SK-N-SH treated with all-trans-retinoic acid at 6 μM for 48 hours (cell line): ENCODE measurements around the gene RNASE3.

Source experiments
- ATAC-seq: fragments of 200-7000 bp; cut with Tn5 transposase; 3 replicates; pipeline ENCODE4 v1.9.1; 2020; ENCODE audit warnings: mild to moderate bottlenecking, moderate library complexity
- ARNTL ChIP-seq: fragments of 450-650 bp; formaldehyde crosslinking; IDR thresholded peaks from 2 replicates; pipeline ENCODE4 v1.5.0; 2020; ENCODE audit warnings: low read depth, mild to moderate bottlenecking, moderate library complexity, borderline replicate concordance
- BACH2 ChIP-seq: fragments of 250-450 bp; sonication (Bioruptor Pico); IDR thresholded peaks from 2 replicates; pipeline ENCODE4 v1.9.0; 2021; ENCODE audit warnings: mild to moderate bottlenecking, borderline replicate concordance
- CREB5 ChIP-seq: fragments of 250-450 bp; sonication (Bioruptor Pico); IDR thresholded peaks from 2 replicates; pipeline ENCODE4 v1.5.1; 2020; ENCODE audit warnings: low read depth, mild to moderate bottlenecking, moderate library complexity
- CSDC2 ChIP-seq: fragments of 250-450 bp; sonication (Bioruptor Pico); IDR thresholded peaks from 2 replicates; pipeline ENCODE4 v1.5.0; 2020; ENCODE audit warnings: mild to moderate bottlenecking, moderate library complexity
- CSRNP3 ChIP-seq: fragments of 250-450 bp; sonication (Bioruptor Pico); IDR thresholded peaks from 2 replicates; pipeline ENCODE4 v1.5.1; 2021; ENCODE audit warnings: mild to moderate bottlenecking, moderate library complexity
- ESRRG ChIP-seq: fragments of 250-450 bp; sonication (Bioruptor Pico); IDR thresholded peaks from 2 replicates; pipeline ENCODE4 v1.6.1; 2021; ENCODE audit warnings: mild to moderate bottlenecking
- GLIS3 ChIP-seq: fragments of 250-450 bp; sonication (Bioruptor Pico); IDR thresholded peaks from 2 replicates; pipeline ENCODE4 v1.5.0; 2020; ENCODE audit warnings: mild to moderate bottlenecking, moderate library complexity
- ISL1 ChIP-seq: fragments of 250-450 bp; sonication (Bioruptor Pico); IDR thresholded peaks from 2 replicates; pipeline ENCODE4 v2.1.2; 2022; ENCODE audit warnings: mild to moderate bottlenecking, moderate library complexity
- OSR1 ChIP-seq: fragments of 250-450 bp; sonication (Bioruptor Pico); IDR thresholded peaks from 2 replicates; pipeline ENCODE4 v1.8.0; 2022; ENCODE audit warnings: moderate library complexity, mild to moderate bottlenecking, inconsistent platforms
- PATZ1 ChIP-seq: fragments of 250-450 bp; sonication (Bioruptor Pico); IDR thresholded peaks from 2 replicates; pipeline ENCODE4 v1.8.0; 2020; ENCODE audit warnings: mild to moderate bottlenecking, moderate library complexity, borderline replicate concordance
- POU6F1 ChIP-seq: fragments of 250-450 bp; sonication (Bioruptor Pico); IDR thresholded peaks from 2 replicates; pipeline ENCODE4 v1.8.0; 2021; ENCODE audit warnings: low read depth, mild to moderate bottlenecking, moderate library complexity, borderline replicate concordance
- PPARA ChIP-seq: fragments of 250-450 bp; sonication (Bioruptor Pico); IDR thresholded peaks from 2 replicates; pipeline ENCODE4 v1.5.0; 2020; ENCODE audit warnings: mild to moderate bottlenecking, borderline replicate concordance
- TCF4 ChIP-seq: fragments of 250-450 bp; sonication (Bioruptor Pico); IDR thresholded peaks from 2 replicates; pipeline ENCODE4 v1.8.0; 2021; ENCODE audit warnings: mild to moderate bottlenecking, moderate library complexity, borderline replicate concordance
- TOX ChIP-seq: fragments of 250-450 bp; sonication (Bioruptor Pico); IDR thresholded peaks from 2 replicates; pipeline ENCODE4 v1.8.0; 2021; ENCODE audit warnings: mild to moderate bottlenecking, moderate library complexity, borderline replicate concordance
- TSHZ2 ChIP-seq: fragments of 250-450 bp; sonication (Bioruptor Pico); IDR thresholded peaks from 2 replicates; pipeline ENCODE4 v1.5.0; 2020; ENCODE audit warnings: mild to moderate bottlenecking, moderate library complexity
- ZC3H10 ChIP-seq: fragments of 250-450 bp; sonication (Bioruptor Pico); IDR thresholded peaks from 2 replicates; pipeline ENCODE4 v1.5.1; 2021; ENCODE audit warnings: mild to moderate bottlenecking, moderate library complexity
- ZFP3 ChIP-seq: fragments of 250-450 bp; sonication (Bioruptor Pico); IDR thresholded peaks from 2 replicates; pipeline ENCODE4 v1.5.0; 2020; ENCODE audit warnings: mild to moderate bottlenecking, moderate library complexity
- ZFP30 ChIP-seq: fragments of 450-650 bp; formaldehyde crosslinking; IDR thresholded peaks from 2 replicates; pipeline ENCODE4 v1.5.0; 2022; ENCODE audit warnings: mild to moderate bottlenecking, moderate library complexity
- ZNF565 ChIP-seq: fragments of 450-650 bp; formaldehyde crosslinking; conservative IDR thresholded peaks from 2 replicates; pipeline ENCODE4 v1.5.0; 2020; ENCODE audit warnings: low read depth, mild to moderate bottlenecking, moderate library complexity
- ZNF70 ChIP-seq: fragments of 450-650 bp; formaldehyde crosslinking; IDR thresholded peaks from 2 replicates; pipeline ENCODE4 v1.5.0; 2020; ENCODE audit warnings: mild to moderate bottlenecking, moderate library complexity
- ZNF8 ChIP-seq: fragments of 450-650 bp; formaldehyde crosslinking; IDR thresholded peaks from 2 replicates; pipeline ENCODE4 v1.5.0; 2020; ENCODE audit warnings: mild to moderate bottlenecking, moderate library complexity

Gene RNASE3

GRCh38 chr14:20866194-20866593 lies 25.0 kb upstream of the RNASE3 start:
- ATAC-seq = no peak
- TF ChIP-seq ARNTL (CRISPR knock-in tag) (no peak), GLIS3 (no peak), CSRNP3 (no peak), ESRRG (CRISPR knock-in tag) (no peak), PATZ1 (no peak), POU6F1 (CRISPR knock-in tag) (no peak), ZFP30 (CRISPR knock-in tag) (no peak)

GRCh38 chr14:20866963-20867362 lies 24.2 kb upstream of the RNASE3 start:
- TF ChIP-seq ZNF70 (CRISPR knock-in tag) = no peak
- TF ChIP-seq CREB5 (CRISPR knock-in tag) = no peak
- TF ChIP-seq BACH2 (CRISPR knock-in tag) = no peak
- no peak for TF ChIP-seq GLIS3
- TF ChIP-seq CSRNP3 = no peak
- no peak for TF ChIP-seq TCF4 (CRISPR knock-in tag)
- TF ChIP-seq CSDC2 (CRISPR knock-in tag) = no peak
- no peak for TF ChIP-seq PPARA (CRISPR knock-in tag)
- no peak for TF ChIP-seq ISL1
- TF ChIP-seq ZNF565 (CRISPR knock-in tag) = no peak
- no peak for TF ChIP-seq TSHZ2 (CRISPR knock-in tag)
- no peak for TF ChIP-seq PATZ1
- TF ChIP-seq POU6F1 (CRISPR knock-in tag) = no peak
- TF ChIP-seq OSR1 (CRISPR knock-in tag) = no peak
- TF ChIP-seq ZFP3 = no peak
- TF ChIP-seq ZC3H10 (CRISPR knock-in tag) = no peak
- no peak for TF ChIP-seq ARNTL (CRISPR knock-in tag)
- TF ChIP-seq ZNF8 (CRISPR knock-in tag) = no peak
- TF ChIP-seq TOX (CRISPR knock-in tag) = no peak
- TF ChIP-seq ESRRG (CRISPR knock-in tag) = no peak
- no peak for ATAC-seq
